Measurements from ENCODE around the gene LYPD8.
"Not testable (repeated sequence)": the region's sequence is repeated elsewhere in the genome, so short reads cannot be mapped to it uniquely, and the experiment has no call there.

GRCh38 chr1:248789337-248789736, 33.8 kb upstream of the LYPD8 start:
- not testable (repeated sequence) for TF ChIP-seq POLR2A (IDR thresholded peaks at IDR 0.05; ENCODE audit: low read depth); EP300 (IDR thresholded peaks at IDR 0.05)
- TF ChIP-seq, protein P1, sequence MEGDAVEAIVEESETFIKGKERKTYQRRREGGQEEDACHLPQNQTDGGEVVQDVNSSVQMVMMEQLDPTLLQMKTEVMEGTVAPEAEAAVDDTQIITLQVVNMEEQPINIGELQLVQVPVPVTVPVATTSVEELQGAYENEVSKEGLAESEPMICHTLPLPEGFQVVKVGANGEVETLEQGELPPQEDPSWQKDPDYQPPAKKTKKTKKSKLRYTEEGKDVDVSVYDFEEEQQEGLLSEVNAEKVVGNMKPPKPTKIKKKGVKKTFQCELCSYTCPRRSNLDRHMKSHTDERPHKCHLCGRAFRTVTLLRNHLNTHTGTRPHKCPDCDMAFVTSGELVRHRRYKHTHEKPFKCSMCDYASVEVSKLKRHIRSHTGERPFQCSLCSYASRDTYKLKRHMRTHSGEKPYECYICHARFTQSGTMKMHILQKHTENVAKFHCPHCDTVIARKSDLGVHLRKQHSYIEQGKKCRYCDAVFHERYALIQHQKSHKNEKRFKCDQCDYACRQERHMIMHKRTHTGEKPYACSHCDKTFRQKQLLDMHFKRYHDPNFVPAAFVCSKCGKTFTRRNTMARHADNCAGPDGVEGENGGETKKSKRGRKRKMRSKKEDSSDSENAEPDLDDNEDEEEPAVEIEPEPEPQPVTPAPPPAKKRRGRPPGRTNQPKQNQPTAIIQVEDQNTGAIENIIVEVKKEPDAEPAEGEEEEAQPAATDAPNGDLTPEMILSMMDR (IDR thresholded peaks at IDR 0.05): not testable (repeated sequence)
